HEK293 (cell line): ENCODE results near the gene ERF.

Source experiments
- ATF2 ChIP-seq: fragments of 450-650 bp; formaldehyde crosslinking; IDR thresholded peaks from 2 replicates; pipeline ENCODE4 v1.5.1; 2016; ENCODE audit warnings: missing biosample characterization, missing genetic modification characterization, low read depth
- HOXD13 ChIP-seq: sonication (generic); formaldehyde crosslinking; IDR thresholded peaks from 2 replicates; pipeline ENCODE4 v1.8.0; 2022; ENCODE audit warnings: missing genetic modification reagents, borderline replicate concordance
- KLF7 ChIP-seq: fragments of 450-650 bp; formaldehyde crosslinking; IDR thresholded peaks from 2 replicates; pipeline ENCODE4 v1.5.1; 2016; ENCODE audit warnings: missing biosample characterization, missing genetic modification characterization, borderline replicate concordance
- PBX3 ChIP-seq: sonication (generic); formaldehyde crosslinking; IDR thresholded peaks from 2 replicates; pipeline ENCODE4 v1.8.1; 2022; ENCODE audit warnings: mild to moderate bottlenecking, moderate library complexity, missing genetic modification reagents
- PRDM2 ChIP-seq: fragments of 450-650 bp; formaldehyde crosslinking; IDR thresholded peaks from 2 replicates; pipeline ENCODE4 v1.5.1; 2016; ENCODE audit warnings: missing biosample characterization, missing genetic modification characterization, borderline replicate concordance
- SALL2 ChIP-seq: fragments of 450-650 bp; formaldehyde crosslinking; IDR thresholded peaks from 2 replicates; pipeline ENCODE4 v1.5.0; 2017; ENCODE audit warnings: missing biosample characterization, mild to moderate bottlenecking, missing genetic modification characterization, borderline replicate concordance
- TSHZ1 ChIP-seq: fragments of 450-650 bp; formaldehyde crosslinking; IDR thresholded peaks from 2 replicates; pipeline ENCODE4 v1.5.1; 2016; ENCODE audit warnings: missing biosample characterization, missing genetic modification characterization, borderline replicate concordance
- ZBTB17 ChIP-seq: fragments of 450-650 bp; formaldehyde crosslinking; IDR thresholded peaks from 2 replicates; pipeline ENCODE4 v1.5.1; 2016; ENCODE audit warnings: missing biosample characterization, missing genetic modification characterization
- ZBTB21 ChIP-seq: fragments of 450-650 bp; formaldehyde crosslinking; IDR thresholded peaks from 2 replicates; pipeline ENCODE4 v1.5.1; 2017; ENCODE audit warnings: missing biosample characterization, missing genetic modification characterization
- ZFP41 ChIP-seq: fragments of 450-650 bp; formaldehyde crosslinking; IDR thresholded peaks from 2 replicates; pipeline ENCODE4 v1.5.1; 2016; ENCODE audit warnings: missing biosample characterization, missing genetic modification characterization, borderline replicate concordance
- ZIC2 ChIP-seq: fragments of 450-650 bp; formaldehyde crosslinking; IDR thresholded peaks from 2 replicates; pipeline ENCODE4 v1.5.1; 2016; ENCODE audit warnings: missing biosample characterization, missing genetic modification characterization
- ZNF132 ChIP-seq: fragments of 450-650 bp; formaldehyde crosslinking; IDR thresholded peaks from 2 replicates; pipeline ENCODE4 v1.5.1; 2017; ENCODE audit warnings: missing biosample characterization, missing genetic modification characterization, borderline replicate concordance
- ZNF157 ChIP-seq: fragments of 450-650 bp; formaldehyde crosslinking; IDR thresholded peaks from 2 replicates; pipeline ENCODE4 v1.5.1; 2016; ENCODE audit warnings: missing biosample characterization, missing genetic modification characterization
- ZNF169 ChIP-seq: fragments of 450-650 bp; formaldehyde crosslinking; IDR thresholded peaks from 2 replicates; pipeline ENCODE4 v1.5.1; 2016; ENCODE audit warnings: missing biosample characterization, missing genetic modification characterization
- ZNF248 ChIP-seq: fragments of 450-650 bp; formaldehyde crosslinking; IDR thresholded peaks from 2 replicates; pipeline ENCODE4 v1.5.1; 2017; ENCODE audit warnings: missing biosample characterization, missing genetic modification characterization
- ZNF311 ChIP-seq: fragments of 450-650 bp; formaldehyde crosslinking; IDR thresholded peaks from 2 replicates; pipeline ENCODE4 v1.5.1; 2017; ENCODE audit warnings: missing biosample characterization, missing genetic modification characterization, borderline replicate concordance
- ZNF513 ChIP-seq: fragments of 450-650 bp; IDR thresholded peaks from 2 replicates; pipeline ENCODE4 v1.5.1; 2018; ENCODE audit warnings: missing biosample characterization, missing genetic modification characterization
- ZNF555 ChIP-seq: fragments of 450-650 bp; formaldehyde crosslinking; conservative IDR thresholded peaks from 2 replicates; pipeline ENCODE4 v1.5.1; 2017; ENCODE audit warnings: missing biosample characterization, mild to moderate bottlenecking, missing genetic modification characterization, inconsistent platforms
- ZNF561 ChIP-seq: fragments of 450-650 bp; IDR thresholded peaks from 2 replicates; pipeline ENCODE4 v1.5.1; 2018; ENCODE audit warnings: missing biosample characterization, missing genetic modification characterization, borderline replicate concordance
- ZNF623 ChIP-seq: fragments of 450-650 bp; formaldehyde crosslinking; IDR thresholded peaks from 2 replicates; pipeline ENCODE4 v1.5.1; 2016; ENCODE audit warnings: missing biosample characterization, missing genetic modification characterization
- ZNF639 ChIP-seq: fragments of 450-650 bp; formaldehyde crosslinking; IDR thresholded peaks from 2 replicates; pipeline ENCODE4 v1.5.1; 2016; ENCODE audit warnings: missing biosample characterization, missing genetic modification characterization
- ZNF791 ChIP-seq: fragments of 450-650 bp; formaldehyde crosslinking; IDR thresholded peaks from 2 replicates; pipeline ENCODE4 v1.5.1; 2016; ENCODE audit warnings: missing biosample characterization, missing genetic modification characterization
- ZNF837 ChIP-seq: fragments of 450-650 bp; formaldehyde crosslinking; IDR thresholded peaks from 2 replicates; pipeline ENCODE4 v1.5.1; 2016; ENCODE audit warnings: missing biosample characterization, missing genetic modification characterization

ERF gene

GRCh38 chr19:42281827-42282762 lies 27.2 kb upstream of the ERF start (continued):
- TF ChIP-seq TSHZ1 (tag by site-specific recombination) (no peak), ZIC2 (tag by site-specific recombination) (no peak), ZBTB21 (tag by site-specific recombination) (peak; percentile 68; the same call in 1 of the 2 replicates), HOXD13 (CRISPR knock-in tag) (no peak), ZNF169 (tag by site-specific recombination) (no peak), ZNF311 (no peak), PBX3 (CRISPR knock-in tag) (no peak), ZNF132 (no peak), KLF7 (tag by site-specific recombination) (no peak), ZNF639 (0 out of 2 replicates have a peak, but pooled peaks have one; percentile 44), ZNF248 (tag by site-specific recombination) (no peak), ZFP41 (tag by site-specific recombination) (no peak), PRDM2 (tag by site-specific recombination) (no peak), ATF2 (tag by site-specific recombination) (no peak), SALL2 (tag by site-specific recombination) (no peak), ZNF623 (tag by site-specific recombination) (peak; percentile 6; the same call in 1 of the 2 replicates), ZNF513 (no peak), ZNF555 (no peak), ZNF157 (tag by site-specific recombination) (no peak), ZNF561 (tag by site-specific recombination) (peak; percentile 69; the same call in 1 of the 2 replicates), ZBTB17 (tag by site-specific recombination) (peak; percentile 90), ZNF837 (tag by site-specific recombination) (no peak), ZNF791 (tag by site-specific recombination) (no peak)
